ENCODE measurements around the gene C1QTNF3.

C1QTNF3 gene

DNA sequence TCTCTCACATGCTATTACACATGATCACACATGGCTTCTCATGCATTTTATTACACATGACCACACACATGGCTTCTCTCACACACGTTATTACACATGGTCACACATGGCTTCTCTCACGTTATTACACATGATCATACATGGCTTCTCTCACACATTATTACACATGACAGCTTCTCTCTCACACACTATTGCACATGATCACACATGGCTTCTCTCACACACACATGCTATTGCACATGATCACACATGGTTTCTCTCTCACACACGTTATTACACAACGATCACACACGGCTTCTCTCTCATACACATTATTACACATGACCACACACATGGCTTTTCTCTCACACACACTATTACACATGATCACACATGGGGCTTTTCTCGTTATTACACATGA is 57.6 kb downstream of the C1QTNF3 start:
- Histone ChIP-seq H3K4me2 (ENCODE audit: low read length) (no peak overlapping the region), H3K79me2 (no peaks in the 10 kb centered on the region), H3K27me3 (ENCODE audit: control insufficient read depth, insufficient read depth, low read length) (no peaks in the 10 kb centered on the region), H3K4me1 (no peaks in the 10 kb centered on the region), H3K4me3 (ENCODE audit: low read depth, low read length) (no peak overlapping the region), H3K9ac (no peak overlapping the region), H2AFZ (no peak overlapping the region), H3K9me3 (ENCODE audit: control insufficient read depth, low read length) (no peaks in the 10 kb centered on the region), H3K27ac (no peak overlapping the region), H3K36me3 (ENCODE audit: control insufficient read depth, insufficient read depth, low read length) (no peaks in the 10 kb centered on the region)
- TF ChIP-seq, protein P1, sequence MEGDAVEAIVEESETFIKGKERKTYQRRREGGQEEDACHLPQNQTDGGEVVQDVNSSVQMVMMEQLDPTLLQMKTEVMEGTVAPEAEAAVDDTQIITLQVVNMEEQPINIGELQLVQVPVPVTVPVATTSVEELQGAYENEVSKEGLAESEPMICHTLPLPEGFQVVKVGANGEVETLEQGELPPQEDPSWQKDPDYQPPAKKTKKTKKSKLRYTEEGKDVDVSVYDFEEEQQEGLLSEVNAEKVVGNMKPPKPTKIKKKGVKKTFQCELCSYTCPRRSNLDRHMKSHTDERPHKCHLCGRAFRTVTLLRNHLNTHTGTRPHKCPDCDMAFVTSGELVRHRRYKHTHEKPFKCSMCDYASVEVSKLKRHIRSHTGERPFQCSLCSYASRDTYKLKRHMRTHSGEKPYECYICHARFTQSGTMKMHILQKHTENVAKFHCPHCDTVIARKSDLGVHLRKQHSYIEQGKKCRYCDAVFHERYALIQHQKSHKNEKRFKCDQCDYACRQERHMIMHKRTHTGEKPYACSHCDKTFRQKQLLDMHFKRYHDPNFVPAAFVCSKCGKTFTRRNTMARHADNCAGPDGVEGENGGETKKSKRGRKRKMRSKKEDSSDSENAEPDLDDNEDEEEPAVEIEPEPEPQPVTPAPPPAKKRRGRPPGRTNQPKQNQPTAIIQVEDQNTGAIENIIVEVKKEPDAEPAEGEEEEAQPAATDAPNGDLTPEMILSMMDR (IDR thresholded peaks at IDR 0.05), result no peak

DNA sequence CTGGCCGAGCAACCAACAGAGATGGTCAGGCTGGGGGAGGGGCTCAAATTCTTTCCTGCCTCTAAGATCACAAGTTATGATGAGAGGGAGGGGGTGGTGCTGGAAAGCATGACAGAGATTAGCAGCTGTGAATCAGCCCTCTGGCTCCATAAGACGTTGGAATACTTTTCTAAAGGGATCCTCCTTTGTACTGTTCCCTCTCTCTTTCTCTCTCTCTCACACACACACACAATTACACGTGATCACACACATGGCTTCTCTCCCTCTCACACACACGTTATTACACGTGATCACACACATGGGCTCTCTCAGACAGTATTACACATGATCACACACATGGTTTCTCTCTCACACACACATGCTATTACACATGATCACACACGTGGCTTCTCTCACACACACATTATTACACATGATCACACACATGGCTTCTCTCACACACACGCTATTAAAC is 58.3 kb downstream of the C1QTNF3 start, which contains the start of gene SLC45A2:
Gene SLC45A2, minus strand, starts transcription at position 23 of the 454 bp plus-strand sequence. CDS start 110 bp downstream, outside the sequence.
- Histone ChIP-seq H3K4me2 (ENCODE audit: low read length) (no peak within 1 kb of the TSS), H3K36me3 (ENCODE audit: control insufficient read depth, insufficient read depth, low read length) (no peaks in the 10 kb centered on the region), H2AFZ (no peak within 1 kb of the TSS), H3K27me3 (ENCODE audit: control insufficient read depth, insufficient read depth, low read length) (no peaks in the 10 kb centered on the region), H3K4me3 (ENCODE audit: low read depth, low read length) (no peak within 1 kb of the TSS), H3K9me3 (ENCODE audit: control insufficient read depth, low read length) (no peaks in the 10 kb centered on the region), H3K79me2 (no peaks in the 10 kb centered on the region), H3K4me1 (no peaks in the 10 kb centered on the region), H3K27ac (no peak within 1 kb of the TSS), H3K9ac (no peak within 1 kb of the TSS)
- TF ChIP-seq, protein P1 (IDR thresholded peaks at IDR 0.05), result no peak

DNA sequence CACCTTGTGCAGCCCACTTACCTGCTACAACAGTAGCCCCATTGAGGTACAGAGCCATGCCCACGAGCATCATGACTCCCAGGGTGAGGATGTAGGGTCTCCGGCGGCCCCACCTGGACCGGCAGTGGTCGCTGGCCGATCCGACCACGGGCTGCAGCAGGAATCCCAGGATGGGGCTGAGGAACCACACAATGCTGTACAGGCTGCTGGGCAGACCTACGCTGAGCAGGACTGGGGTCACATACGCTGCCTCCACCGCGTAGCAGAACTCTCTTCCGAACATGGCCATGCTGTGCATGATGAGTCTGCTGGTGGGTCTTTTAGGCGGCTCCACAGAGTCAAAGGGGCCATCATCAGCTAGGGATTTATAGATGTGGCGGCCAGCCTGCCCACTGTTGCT is 58.8 kb downstream of the C1QTNF3 start:
- Histone ChIP-seq H3K4me2 (ENCODE audit: low read length) (no peak overlapping the region), H2AFZ (no peak overlapping the region), H3K27ac (no peak overlapping the region), H3K27me3 (ENCODE audit: control insufficient read depth, insufficient read depth, low read length) (no peaks in the 10 kb centered on the region), H3K36me3 (ENCODE audit: control insufficient read depth, insufficient read depth, low read length) (no peaks in the 10 kb centered on the region), H3K4me1 (no peaks in the 10 kb centered on the region), H3K4me3 (ENCODE audit: low read depth, low read length) (no peak overlapping the region), H3K9ac (no peak overlapping the region), H3K79me2 (no peaks in the 10 kb centered on the region), H3K9me3 (ENCODE audit: control insufficient read depth, low read length) (no peaks in the 10 kb centered on the region)
- TF ChIP-seq, protein P1 (IDR thresholded peaks at IDR 0.05), result no peak

DNA sequence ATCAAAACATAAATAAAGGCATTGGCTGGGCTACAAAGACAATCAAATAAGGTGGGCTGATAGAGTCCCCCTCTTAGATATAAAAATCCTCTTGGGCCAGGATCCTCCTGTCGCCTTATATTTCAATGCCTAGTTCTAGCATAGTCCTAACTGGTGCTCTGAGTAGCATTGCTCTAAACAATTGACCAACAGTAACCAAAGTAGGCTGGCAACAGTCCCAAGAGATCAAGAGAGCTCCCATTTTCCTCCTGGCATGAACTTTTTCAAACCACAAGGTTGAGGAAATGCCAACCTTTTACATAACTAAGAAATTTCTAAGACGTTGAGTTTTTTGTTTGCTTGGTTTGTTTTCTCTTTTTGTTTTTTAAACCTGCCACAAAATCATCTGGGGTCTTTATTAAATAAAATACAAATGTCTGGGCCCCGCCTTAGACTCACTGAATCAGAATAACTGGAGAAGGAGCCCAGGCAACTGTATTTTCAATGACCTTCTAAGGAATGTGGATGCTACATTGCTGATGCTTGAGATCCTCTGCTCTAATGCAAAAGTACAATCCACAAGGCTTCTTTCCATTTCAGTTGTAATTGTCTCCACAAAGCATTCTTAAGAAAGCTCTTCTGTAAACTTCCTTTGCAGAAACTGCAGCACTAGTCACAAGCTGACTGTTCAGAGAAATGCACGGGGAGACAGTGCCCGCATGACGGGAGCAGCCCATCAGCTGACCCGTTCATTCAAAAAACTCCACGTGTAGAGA is 61.4 kb downstream of the C1QTNF3 start:
- H3K9me3 ChIP-seq (ENCODE audit: control insufficient read depth, low read length), result no peaks in the 10 kb centered on the region
- H3K4me3 ChIP-seq (ENCODE audit: low read depth, low read length), result no peak overlapping the region
- no peak overlapping the region for H3K9ac ChIP-seq
- H2AFZ ChIP-seq, result no peak overlapping the region
- no peaks in the 10 kb centered on the region for H3K79me2 ChIP-seq
- no peaks in the 10 kb centered on the region for H3K36me3 ChIP-seq (ENCODE audit: control insufficient read depth, insufficient read depth, low read length)
- TF ChIP-seq, protein P1 (IDR thresholded peaks at IDR 0.05), result no peak
- no peak overlapping the region for H3K27ac ChIP-seq
- no peaks in the 10 kb centered on the region for H3K27me3 ChIP-seq (ENCODE audit: control insufficient read depth, insufficient read depth, low read length)
- no peak overlapping the region for H3K4me2 ChIP-seq (ENCODE audit: low read length)
- H3K4me1 ChIP-seq, result no peaks in the 10 kb centered on the region

DNA sequence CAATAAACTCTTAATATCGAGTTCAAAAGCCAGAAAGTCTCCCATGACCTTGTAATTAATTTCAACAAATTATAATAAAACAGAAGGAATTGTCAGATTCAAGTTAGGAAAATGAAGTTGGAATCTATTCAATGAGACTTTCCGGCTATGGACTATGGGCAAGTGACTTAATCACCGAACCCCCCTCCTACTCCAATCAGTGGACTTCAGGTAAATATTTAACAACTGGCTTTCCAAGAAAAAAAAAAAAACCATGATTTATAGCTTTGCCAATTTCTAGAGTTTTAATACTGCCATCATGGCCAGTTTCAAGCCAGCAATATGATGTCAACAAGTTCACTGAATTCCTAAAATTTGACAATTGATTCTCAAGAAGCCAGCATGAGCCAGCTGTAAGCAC is 63.0 kb downstream of the C1QTNF3 start:
- Histone ChIP-seq H3K79me2 (no peaks in the 10 kb centered on the region), H3K27ac (no peak overlapping the region), H3K4me1 (no peaks in the 10 kb centered on the region), H3K4me3 (ENCODE audit: low read depth, low read length) (no peak overlapping the region), H3K9ac (no peak overlapping the region), H3K27me3 (ENCODE audit: control insufficient read depth, insufficient read depth, low read length) (no peaks in the 10 kb centered on the region), H2AFZ (no peak overlapping the region), H3K4me2 (ENCODE audit: low read length) (no peak overlapping the region), H3K9me3 (ENCODE audit: control insufficient read depth, low read length) (no peaks in the 10 kb centered on the region), H3K36me3 (ENCODE audit: control insufficient read depth, insufficient read depth, low read length) (no peaks in the 10 kb centered on the region)
- TF ChIP-seq, protein P1 (IDR thresholded peaks at IDR 0.05), result no peak
